ENCODE measurements around the gene HES6.

DNA sequence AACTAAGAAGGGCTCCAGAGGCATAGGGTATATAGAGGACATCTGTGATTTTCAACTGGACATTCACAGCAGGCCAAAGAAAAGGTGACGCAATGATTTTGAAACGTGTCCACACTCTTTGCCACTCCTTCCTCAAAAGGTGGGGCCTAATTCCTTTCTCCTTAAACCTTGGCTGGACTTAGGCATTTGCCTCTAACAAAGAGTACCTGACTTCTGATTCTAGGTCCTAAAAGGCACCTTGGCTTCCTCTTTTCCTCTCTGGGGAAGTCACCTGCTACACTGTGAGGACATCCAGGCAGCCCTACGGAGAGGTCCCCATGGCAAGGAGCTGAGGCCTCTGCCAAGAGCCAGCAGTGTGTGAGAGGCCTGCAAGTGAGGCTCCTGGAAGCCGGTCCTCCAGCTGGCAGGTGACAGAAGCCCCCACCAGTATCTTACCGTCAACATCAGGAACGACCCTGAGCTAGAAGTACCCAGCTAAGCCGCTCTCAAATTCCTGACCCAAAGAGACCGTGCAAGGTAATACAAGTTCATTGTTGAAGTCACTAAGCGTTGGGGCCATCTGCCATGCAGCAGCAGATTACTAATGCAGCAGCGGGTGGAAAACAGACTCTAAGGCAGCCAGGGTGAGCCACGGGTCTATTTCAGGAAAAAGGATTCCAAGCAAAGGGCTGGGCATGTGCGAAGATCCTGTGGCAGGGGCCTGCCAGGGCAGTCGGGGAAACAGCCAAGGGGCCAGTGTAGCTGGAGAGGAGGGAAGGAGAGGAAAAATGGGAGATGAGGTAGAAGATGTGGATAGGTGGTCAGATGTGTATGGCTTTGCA, 7.4 kb upstream of the HES6 start:
- TF ChIP-seq, protein P1, sequence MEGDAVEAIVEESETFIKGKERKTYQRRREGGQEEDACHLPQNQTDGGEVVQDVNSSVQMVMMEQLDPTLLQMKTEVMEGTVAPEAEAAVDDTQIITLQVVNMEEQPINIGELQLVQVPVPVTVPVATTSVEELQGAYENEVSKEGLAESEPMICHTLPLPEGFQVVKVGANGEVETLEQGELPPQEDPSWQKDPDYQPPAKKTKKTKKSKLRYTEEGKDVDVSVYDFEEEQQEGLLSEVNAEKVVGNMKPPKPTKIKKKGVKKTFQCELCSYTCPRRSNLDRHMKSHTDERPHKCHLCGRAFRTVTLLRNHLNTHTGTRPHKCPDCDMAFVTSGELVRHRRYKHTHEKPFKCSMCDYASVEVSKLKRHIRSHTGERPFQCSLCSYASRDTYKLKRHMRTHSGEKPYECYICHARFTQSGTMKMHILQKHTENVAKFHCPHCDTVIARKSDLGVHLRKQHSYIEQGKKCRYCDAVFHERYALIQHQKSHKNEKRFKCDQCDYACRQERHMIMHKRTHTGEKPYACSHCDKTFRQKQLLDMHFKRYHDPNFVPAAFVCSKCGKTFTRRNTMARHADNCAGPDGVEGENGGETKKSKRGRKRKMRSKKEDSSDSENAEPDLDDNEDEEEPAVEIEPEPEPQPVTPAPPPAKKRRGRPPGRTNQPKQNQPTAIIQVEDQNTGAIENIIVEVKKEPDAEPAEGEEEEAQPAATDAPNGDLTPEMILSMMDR (conservative IDR thresholded peaks at IDR 0.05; ENCODE audit: low read length) = no peak
- no peak for TF ChIP-seq EZH2phosphoT487 (IDR thresholded peaks at IDR 0.05; ENCODE audit: borderline replicate concordance)

All from Loucy (cell line).